ENCODE results near the gene CCL25.

- no peak for TF ChIP-seq CTCF (conservative IDR thresholded peaks at IDR 0.05; ENCODE audit: low read depth, low read length)
- TF ChIP-seq EZH2phosphoT487 (IDR thresholded peaks at IDR 0.05; ENCODE audit: borderline replicate concordance, low read length) = no peak
- no peak for TF ChIP-seq EZH2 (IDR thresholded peaks at IDR 0.05; ENCODE audit: low read length, unreplicated experiment)
Observed at GRCh38 chr19:8030960-8031359, 21.6 kb upstream of the CCL25 start.
